ENCODE data around the gene NPM3. TPM values are rescaled to one million over a fixed set of nuclear protein-coding genes. Genes with fewer than 3 reads are reported as not detected.

Gene NPM3
- total RNA-seq, 1 experiment from 2014 or later: 260 TPM

DNA sequence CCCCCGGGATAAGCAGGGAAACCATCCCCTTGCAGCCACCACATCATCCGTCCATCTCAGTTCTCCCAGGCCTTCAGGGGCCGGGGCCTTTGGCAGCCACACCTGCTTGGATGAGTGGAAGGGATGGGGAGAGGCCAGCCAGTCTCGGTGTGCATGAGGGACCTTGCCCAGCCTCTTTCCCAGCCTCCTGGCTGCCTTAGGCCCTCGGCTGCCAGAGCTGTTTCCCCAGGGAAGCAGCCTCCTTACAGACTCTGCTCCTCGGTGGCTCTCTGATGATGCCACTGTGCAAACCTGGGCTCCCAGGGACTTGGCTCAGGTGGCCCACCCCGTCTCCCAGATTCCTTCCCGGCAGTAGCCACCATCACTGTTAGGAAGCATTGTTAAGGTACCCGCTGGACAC lies 22.0 kb downstream of the NPM3 start:
- Mint-ChIP-seq H3K36me3 (no peaks in the 10 kb centered on the region), H3K27ac (no peak overlapping the region), H3K9me3 (no peaks in the 10 kb centered on the region), H3K27me3 (ENCODE audit: low read depth) (peaks cover 8% of the 10 kb centered on the region), H3K4me1 (peaks cover 19% of the 10 kb centered on the region), H3K4me3 (no peak overlapping the region)
- TF ChIP-seq MXD4 (CRISPR knock-in tag; IDR thresholded peaks at IDR 0.05; ENCODE audit: borderline replicate concordance) (no peak), FOXP1 (CRISPR knock-in tag; IDR thresholded peaks at IDR 0.05; ENCODE audit: borderline replicate concordance) (no peak), NR3C1 (CRISPR knock-in tag; conservative IDR thresholded peaks at IDR 0.05; ENCODE audit: low read depth) (no peak), ZNF396 (CRISPR knock-in tag; IDR thresholded peaks at IDR 0.05; ENCODE audit: borderline replicate concordance) (no peak), NFATC4 (CRISPR knock-in tag; IDR thresholded peaks at IDR 0.05) (no peak)
- TF ChIP-seq, protein P1, sequence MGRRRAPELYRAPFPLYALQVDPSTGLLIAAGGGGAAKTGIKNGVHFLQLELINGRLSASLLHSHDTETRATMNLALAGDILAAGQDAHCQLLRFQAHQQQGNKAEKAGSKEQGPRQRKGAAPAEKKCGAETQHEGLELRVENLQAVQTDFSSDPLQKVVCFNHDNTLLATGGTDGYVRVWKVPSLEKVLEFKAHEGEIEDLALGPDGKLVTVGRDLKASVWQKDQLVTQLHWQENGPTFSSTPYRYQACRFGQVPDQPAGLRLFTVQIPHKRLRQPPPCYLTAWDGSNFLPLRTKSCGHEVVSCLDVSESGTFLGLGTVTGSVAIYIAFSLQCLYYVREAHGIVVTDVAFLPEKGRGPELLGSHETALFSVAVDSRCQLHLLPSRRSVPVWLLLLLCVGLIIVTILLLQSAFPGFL (CRISPR knock-in tag; IDR thresholded peaks at IDR 0.05; ENCODE audit: borderline replicate concordance): no peak
- TF ChIP-seq, protein P2, sequence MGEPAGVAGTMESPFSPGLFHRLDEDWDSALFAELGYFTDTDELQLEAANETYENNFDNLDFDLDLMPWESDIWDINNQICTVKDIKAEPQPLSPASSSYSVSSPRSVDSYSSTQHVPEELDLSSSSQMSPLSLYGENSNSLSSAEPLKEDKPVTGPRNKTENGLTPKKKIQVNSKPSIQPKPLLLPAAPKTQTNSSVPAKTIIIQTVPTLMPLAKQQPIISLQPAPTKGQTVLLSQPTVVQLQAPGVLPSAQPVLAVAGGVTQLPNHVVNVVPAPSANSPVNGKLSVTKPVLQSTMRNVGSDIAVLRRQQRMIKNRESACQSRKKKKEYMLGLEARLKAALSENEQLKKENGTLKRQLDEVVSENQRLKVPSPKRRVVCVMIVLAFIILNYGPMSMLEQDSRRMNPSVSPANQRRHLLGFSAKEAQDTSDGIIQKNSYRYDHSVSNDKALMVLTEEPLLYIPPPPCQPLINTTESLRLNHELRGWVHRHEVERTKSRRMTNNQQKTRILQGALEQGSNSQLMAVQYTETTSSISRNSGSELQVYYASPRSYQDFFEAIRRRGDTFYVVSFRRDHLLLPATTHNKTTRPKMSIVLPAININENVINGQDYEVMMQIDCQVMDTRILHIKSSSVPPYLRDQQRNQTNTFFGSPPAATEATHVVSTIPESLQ (CRISPR knock-in tag; IDR thresholded peaks at IDR 0.05): no peak
- TF ChIP-seq, protein P3, sequence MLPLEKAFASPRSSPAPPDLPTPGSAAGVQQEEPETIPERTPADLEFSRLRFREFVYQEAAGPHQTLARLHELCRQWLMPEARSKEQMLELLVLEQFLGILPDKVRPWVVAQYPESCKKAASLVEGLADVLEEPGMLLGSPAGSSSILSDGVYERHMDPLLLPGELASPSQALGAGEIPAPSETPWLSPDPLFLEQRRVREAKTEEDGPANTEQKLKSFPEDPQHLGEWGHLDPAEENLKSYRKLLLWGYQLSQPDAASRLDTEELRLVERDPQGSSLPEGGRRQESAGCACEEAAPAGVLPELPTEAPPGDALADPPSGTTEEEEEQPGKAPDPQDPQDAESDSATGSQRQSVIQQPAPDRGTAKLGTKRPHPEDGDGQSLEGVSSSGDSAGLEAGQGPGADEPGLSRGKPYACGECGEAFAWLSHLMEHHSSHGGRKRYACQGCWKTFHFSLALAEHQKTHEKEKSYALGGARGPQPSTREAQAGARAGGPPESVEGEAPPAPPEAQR (CRISPR knock-in tag; IDR thresholded peaks at IDR 0.05): no peak
- DNase-seq (ENCODE audit: low spot score): no peak
- ChIA-PET CTCF (interaction anchor here (1.6 to 5.6 kb wide), 2 partner anchors 12 to 159 kb away, joined by 5 to 56 read pairs; no protein-coding TSS in a partner anchor), POLR2A (no interaction called here)
- ATAC-seq: no peak

DNA sequence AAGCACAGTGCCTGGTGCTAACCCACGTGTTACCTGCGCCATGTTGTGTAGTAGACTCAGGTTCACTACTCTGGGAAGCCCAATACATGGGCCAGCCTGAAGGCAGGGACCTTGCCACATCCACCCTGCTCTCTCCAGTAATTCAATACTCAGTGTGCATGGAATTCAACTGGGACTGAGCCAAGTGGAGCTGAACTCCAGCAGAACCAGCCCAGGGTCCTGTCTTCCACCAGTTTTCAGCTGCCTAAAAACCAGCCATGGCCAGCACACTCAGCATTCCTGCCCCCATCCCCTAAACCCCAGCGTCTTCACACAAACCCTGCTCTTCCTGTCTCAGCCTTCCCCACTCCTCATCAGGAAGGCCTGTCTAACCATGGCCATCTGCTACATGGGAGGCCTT lies 22.7 kb downstream of the NPM3 start:
- ATAC-seq (no peak), DNase-seq (ENCODE audit: low spot score) (no peak)
- ChIA-PET CTCF (interaction anchor here (1.3 to 5.6 kb wide), 5 partner anchors 10 to 158 kb away, joined by 4 to 56 read pairs (median 24); partner anchors contain the start of gene FGF8), POLR2A (no interaction called here)
- H3K9me3 Mint-ChIP-seq: no peaks in the 10 kb centered on the region
- H3K4me3 Mint-ChIP-seq: no peak overlapping the region
- peaks cover 8% of the 10 kb centered on the region for H3K27me3 Mint-ChIP-seq (ENCODE audit: low read depth)
- no peaks in the 10 kb centered on the region for H3K36me3 Mint-ChIP-seq
- no peak overlapping the region for H3K27ac Mint-ChIP-seq
- H3K4me1 Mint-ChIP-seq: peaks cover 19% of the 10 kb centered on the region
- TF ChIP-seq, protein P4, sequence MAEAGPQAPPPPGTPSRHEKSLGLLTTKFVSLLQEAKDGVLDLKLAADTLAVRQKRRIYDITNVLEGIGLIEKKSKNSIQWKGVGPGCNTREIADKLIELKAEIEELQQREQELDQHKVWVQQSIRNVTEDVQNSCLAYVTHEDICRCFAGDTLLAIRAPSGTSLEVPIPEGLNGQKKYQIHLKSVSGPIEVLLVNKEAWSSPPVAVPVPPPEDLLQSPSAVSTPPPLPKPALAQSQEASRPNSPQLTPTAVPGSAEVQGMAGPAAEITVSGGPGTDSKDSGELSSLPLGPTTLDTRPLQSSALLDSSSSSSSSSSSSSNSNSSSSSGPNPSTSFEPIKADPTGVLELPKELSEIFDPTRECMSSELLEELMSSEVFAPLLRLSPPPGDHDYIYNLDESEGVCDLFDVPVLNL (CRISPR knock-in tag; IDR thresholded peaks at IDR 0.05; ENCODE audit: borderline replicate concordance, low read depth): no peak
- TF ChIP-seq, protein P5, sequence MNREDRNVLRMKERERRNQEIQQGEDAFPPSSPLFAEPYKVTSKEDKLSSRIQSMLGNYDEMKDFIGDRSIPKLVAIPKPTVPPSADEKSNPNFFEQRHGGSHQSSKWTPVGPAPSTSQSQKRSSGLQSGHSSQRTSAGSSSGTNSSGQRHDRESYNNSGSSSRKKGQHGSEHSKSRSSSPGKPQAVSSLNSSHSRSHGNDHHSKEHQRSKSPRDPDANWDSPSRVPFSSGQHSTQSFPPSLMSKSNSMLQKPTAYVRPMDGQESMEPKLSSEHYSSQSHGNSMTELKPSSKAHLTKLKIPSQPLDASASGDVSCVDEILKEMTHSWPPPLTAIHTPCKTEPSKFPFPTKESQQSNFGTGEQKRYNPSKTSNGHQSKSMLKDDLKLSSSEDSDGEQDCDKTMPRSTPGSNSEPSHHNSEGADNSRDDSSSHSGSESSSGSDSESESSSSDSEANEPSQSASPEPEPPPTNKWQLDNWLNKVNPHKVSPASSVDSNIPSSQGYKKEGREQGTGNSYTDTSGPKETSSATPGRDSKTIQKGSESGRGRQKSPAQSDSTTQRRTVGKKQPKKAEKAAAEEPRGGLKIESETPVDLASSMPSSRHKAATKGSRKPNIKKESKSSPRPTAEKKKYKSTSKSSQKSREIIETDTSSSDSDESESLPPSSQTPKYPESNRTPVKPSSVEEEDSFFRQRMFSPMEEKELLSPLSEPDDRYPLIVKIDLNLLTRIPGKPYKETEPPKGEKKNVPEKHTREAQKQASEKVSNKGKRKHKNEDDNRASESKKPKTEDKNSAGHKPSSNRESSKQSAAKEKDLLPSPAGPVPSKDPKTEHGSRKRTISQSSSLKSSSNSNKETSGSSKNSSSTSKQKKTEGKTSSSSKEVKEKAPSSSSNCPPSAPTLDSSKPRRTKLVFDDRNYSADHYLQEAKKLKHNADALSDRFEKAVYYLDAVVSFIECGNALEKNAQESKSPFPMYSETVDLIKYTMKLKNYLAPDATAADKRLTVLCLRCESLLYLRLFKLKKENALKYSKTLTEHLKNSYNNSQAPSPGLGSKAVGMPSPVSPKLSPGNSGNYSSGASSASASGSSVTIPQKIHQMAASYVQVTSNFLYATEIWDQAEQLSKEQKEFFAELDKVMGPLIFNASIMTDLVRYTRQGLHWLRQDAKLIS (CRISPR knock-in tag; IDR thresholded peaks at IDR 0.05; ENCODE audit: borderline replicate concordance): no peak
- TF ChIP-seq FOXK1 (CRISPR knock-in tag; IDR thresholded peaks at IDR 0.05): no peak
- TF ChIP-seq, protein P6, sequence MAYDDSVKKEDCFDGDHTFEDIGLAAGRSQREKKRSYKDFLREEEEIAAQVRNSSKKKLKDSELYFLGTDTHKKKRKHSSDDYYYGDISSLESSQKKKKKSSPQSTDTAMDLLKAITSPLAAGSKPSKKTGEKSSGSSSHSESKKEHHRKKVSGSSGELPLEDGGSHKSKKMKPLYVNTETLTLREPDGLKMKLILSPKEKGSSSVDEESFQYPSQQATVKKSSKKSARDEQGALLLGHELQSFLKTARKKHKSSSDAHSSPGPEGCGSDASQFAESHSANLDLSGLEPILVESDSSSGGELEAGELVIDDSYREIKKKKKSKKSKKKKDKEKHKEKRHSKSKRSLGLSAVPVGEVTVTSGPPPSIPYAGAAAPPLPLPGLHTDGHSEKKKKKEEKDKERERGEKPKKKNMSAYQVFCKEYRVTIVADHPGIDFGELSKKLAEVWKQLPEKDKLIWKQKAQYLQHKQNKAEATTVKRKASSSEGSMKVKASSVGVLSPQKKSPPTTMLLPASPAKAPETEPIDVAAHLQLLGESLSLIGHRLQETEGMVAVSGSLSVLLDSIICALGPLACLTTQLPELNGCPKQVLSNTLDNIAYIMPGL (CRISPR knock-in tag; IDR thresholded peaks at IDR 0.05): no peak
- TF ChIP-seq NR2C2 (CRISPR knock-in tag; IDR thresholded peaks at IDR 0.05): no peak
- no peak for TF ChIP-seq NR3C1 (CRISPR knock-in tag; conservative IDR thresholded peaks at IDR 0.05; ENCODE audit: low read depth)
- TF ChIP-seq, protein P7, sequence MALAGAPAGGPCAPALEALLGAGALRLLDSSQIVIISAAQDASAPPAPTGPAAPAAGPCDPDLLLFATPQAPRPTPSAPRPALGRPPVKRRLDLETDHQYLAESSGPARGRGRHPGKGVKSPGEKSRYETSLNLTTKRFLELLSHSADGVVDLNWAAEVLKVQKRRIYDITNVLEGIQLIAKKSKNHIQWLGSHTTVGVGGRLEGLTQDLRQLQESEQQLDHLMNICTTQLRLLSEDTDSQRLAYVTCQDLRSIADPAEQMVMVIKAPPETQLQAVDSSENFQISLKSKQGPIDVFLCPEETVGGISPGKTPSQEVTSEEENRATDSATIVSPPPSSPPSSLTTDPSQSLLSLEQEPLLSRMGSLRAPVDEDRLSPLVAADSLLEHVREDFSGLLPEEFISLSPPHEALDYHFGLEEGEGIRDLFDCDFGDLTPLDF (CRISPR knock-in tag; IDR thresholded peaks at IDR 0.05): no peak
- no peak for TF ChIP-seq GRHL2 (CRISPR knock-in tag; IDR thresholded peaks at IDR 0.05; ENCODE audit: insufficient replicate concordance, severe bottlenecking)
- no peak for TF ChIP-seq SP1 (CRISPR knock-in tag; conservative IDR thresholded peaks at IDR 0.05)
- TF ChIP-seq, protein P8, sequence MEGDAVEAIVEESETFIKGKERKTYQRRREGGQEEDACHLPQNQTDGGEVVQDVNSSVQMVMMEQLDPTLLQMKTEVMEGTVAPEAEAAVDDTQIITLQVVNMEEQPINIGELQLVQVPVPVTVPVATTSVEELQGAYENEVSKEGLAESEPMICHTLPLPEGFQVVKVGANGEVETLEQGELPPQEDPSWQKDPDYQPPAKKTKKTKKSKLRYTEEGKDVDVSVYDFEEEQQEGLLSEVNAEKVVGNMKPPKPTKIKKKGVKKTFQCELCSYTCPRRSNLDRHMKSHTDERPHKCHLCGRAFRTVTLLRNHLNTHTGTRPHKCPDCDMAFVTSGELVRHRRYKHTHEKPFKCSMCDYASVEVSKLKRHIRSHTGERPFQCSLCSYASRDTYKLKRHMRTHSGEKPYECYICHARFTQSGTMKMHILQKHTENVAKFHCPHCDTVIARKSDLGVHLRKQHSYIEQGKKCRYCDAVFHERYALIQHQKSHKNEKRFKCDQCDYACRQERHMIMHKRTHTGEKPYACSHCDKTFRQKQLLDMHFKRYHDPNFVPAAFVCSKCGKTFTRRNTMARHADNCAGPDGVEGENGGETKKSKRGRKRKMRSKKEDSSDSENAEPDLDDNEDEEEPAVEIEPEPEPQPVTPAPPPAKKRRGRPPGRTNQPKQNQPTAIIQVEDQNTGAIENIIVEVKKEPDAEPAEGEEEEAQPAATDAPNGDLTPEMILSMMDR (IDR thresholded peaks at IDR 0.05): no peak
- no peak for TF ChIP-seq EMX1 (CRISPR knock-in tag; IDR thresholded peaks at IDR 0.05)
- no peak for TF ChIP-seq SMAD4 (CRISPR knock-in tag; IDR thresholded peaks at IDR 0.05)
- TF ChIP-seq FOXP1 (CRISPR knock-in tag; IDR thresholded peaks at IDR 0.05; ENCODE audit: borderline replicate concordance): no peak
- TF ChIP-seq MYBL2 (CRISPR knock-in tag; IDR thresholded peaks at IDR 0.05): no peak
